GM15510 (cell line): Measurements from ENCODE around the gene ROMO1.

Experiments used
- POLR2A ChIP-seq: IDR thresholded peaks from 3 replicates; pipeline ENCODE4 v1.6.1; 2011; ENCODE audit warnings: borderline replicate concordance; ENCODE audit not compliant: insufficient read length; ENCODE audit errors: extremely low read depth

The ROMO1 gene

DNA sequence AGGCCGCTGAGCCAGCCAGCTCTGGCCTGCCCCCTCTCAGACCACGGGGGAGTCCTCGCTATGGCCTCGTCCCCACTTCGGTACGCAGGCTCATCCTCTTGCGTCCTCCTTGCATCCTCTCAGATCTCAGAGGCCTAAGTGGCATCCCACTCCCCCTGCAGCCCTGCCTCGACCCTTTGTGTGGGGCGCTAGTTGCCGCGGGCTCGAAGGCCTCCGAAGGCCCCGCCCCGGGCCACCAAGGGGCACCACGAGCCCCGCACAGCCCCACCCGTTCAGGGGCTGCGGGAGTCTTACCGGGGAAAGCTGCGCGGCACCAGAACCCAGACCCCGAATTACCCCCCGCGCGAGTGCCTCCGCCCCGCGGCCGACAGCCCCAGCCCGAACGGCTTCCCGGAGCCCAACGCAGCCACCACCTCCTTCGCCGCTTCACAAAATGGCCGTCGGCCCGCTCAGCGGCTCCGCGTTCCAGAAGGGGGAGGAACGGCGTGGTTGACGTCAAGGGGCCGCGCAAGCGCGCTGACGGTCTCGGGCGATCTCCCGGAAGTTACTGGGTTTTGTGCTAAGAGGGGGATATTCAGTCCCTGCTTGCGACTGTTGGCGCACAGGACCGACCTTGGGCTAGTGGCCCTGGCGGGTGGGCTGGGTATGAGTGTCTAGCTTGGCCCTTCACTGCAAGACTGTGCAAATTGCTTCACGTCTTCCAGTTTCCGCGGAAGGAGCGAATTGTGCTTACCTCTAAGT lies 34.6 kb upstream of the ROMO1 start, which contains the start of the genes CPNE1 and RBM12:
CPNE1 (minus strand) TSS at position 435 of the 741 bp plus-strand sequence. CDS start 31,977 bp downstream, outside the sequence.
RBM12 (minus strand) TSS at position 435 of the 741 bp plus-strand sequence. CDS start 9,578 bp downstream, outside the sequence.
- TF ChIP-seq POLR2A, result peak; percentile 97

GRCh38 chr20:35665949-35666288 lies 33.3 kb upstream of the ROMO1 start:
- no peak for TF ChIP-seq POLR2A

GRCh38 chr20:35669221-35669620 lies 30.0 kb upstream of the ROMO1 start:
- no peak for TF ChIP-seq POLR2A

- no peak for TF ChIP-seq POLR2A
Measured at GRCh38 chr20:35669681-35670080, 29.5 kb upstream of the ROMO1 start.

- TF ChIP-seq POLR2A, result no peak
Measured at GRCh38 chr20:35673884-35674283, 25.3 kb upstream of the ROMO1 start.

DNA sequence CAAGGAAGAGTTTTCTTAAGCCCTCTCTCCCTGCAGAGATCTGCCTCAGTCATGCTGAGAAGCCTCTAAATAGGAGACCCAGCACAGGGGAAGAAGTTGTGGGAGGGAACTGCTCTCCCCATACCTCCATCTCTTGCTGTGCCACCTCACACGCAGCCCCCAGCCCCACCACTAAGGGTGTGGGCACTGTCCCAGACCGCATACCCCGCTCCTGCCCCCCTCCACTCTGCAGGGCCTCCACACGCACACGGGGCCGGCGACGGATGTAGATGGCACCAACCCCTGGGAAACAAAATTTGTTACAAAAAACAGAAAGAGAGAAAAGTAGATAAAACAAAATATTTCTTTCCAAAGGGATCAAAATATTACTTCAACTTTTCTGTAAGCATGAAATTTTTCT lies 24.3 kb upstream of the ROMO1 start:
- TF ChIP-seq POLR2A, result no peak

- no peak for TF ChIP-seq POLR2A
Measured at GRCh38 chr20:35680452-35681183, 18.6 kb upstream of the ROMO1 start.

- no peak for TF ChIP-seq POLR2A
Measured at GRCh38 chr20:35681960-35682359, 17.2 kb upstream of the ROMO1 start.

- TF ChIP-seq POLR2A, result no peak
Measured at GRCh38 chr20:35690265-35690664, 8.9 kb upstream of the ROMO1 start.

- TF ChIP-seq POLR2A, result no peak
Measured at GRCh38 chr20:35695245-35695749, 3.9 kb upstream of the ROMO1 start.

- no peak for TF ChIP-seq POLR2A
Measured at GRCh38 chr20:35695978-35696377, 3.2 kb upstream of the ROMO1 start.

- TF ChIP-seq POLR2A, result no peak
Measured at GRCh38 chr20:35697696-35698297, 1.4 kb upstream of the ROMO1 start.

- no peak for TF ChIP-seq POLR2A
Measured at GRCh38 chr20:35698298-35699126, 693 bp upstream of the ROMO1 start.

- TF ChIP-seq POLR2A, result no peak
Measured at GRCh38 chr20:35699957-35700624, 886 bp downstream of the ROMO1 start.
